Mammary epithelial cell (primary cell): Measurements from ENCODE around the gene PCBP4.

Source experiments
- CTCF ChIP-seq, 2 donors: IDR thresholded peaks in 1 of 2; conservative IDR thresholded peaks in 1 of 2; 2 replicates each; pipeline ENCODE4 v1.5.1; 2011 to 2012; ENCODE audit warnings: inconsistent platforms in 2 of 2, low read length in 2 of 2, mild to moderate bottlenecking in 2 of 2, control low read depth in 1 of 2, low read depth in 1 of 2; ENCODE audit not compliant: insufficient read depth in 1 of 2; ENCODE audit errors: extremely low read depth in 1 of 2
- EZH2 ChIP-seq: IDR thresholded peaks from 2 replicates; pipeline ENCODE4 v1.6.1; 2012; ENCODE audit warnings: low read length, inconsistent platforms, borderline replicate concordance

GRCh38 chr3:52006820-52007133, 39.5 kb upstream of the PCBP4 start:
- TF ChIP-seq CTCF (conservative IDR thresholded peaks at IDR 0.05 in 1 of 2, IDR thresholded peaks at IDR 0.05 in 1 of 2; ENCODE audit: extremely low read depth in 1 of 2, insufficient read depth in 1 of 2, low read depth in 1 of 2, low read length in 2 of 2) (no peak), EZH2 (no peak)
